GM21381 (cell line): ENCODE data around the gene SLU7.
"Not testable (repeated sequence)": the region's sequence is repeated elsewhere in the genome, so short reads cannot be mapped to it uniquely, and the experiment has no call there.

Experiments used
- ATAC-seq: cut with Tn5 transposase; IDR thresholded peaks from one replicate; pipeline ENCODE4 v1.9.1; 2021; ENCODE audit warnings: mild to moderate bottlenecking, moderate library complexity; ENCODE audit not compliant: unreplicated experiment

SLU7 gene

GRCh38 chr5:160451281-160451680 lies 32.4 kb upstream of the SLU7 start:
- no peak for ATAC-seq

GRCh38 chr5:160450164-160450932 lies 31.5 kb upstream of the SLU7 start:
- no peak for ATAC-seq

- no peak for ATAC-seq
These were observed 30.6 kb upstream of the SLU7 start for GRCh38 chr5:160449458-160449857.

GRCh38 chr5:160448886-160449285 lies 30.0 kb upstream of the SLU7 start:
- no peak for ATAC-seq

- ATAC-seq: no peak
These were observed 26.9 kb upstream of the SLU7 start for GRCh38 chr5:160445751-160446150.

- ATAC-seq: peak; percentile 39
These were observed 26.3 kb upstream of the SLU7 start for GRCh38 chr5:160445132-160445531.

GRCh38 chr5:160444407-160444806 lies 25.5 kb upstream of the SLU7 start:
- ATAC-seq: no peak

- no peak for ATAC-seq
These were observed 24.0 kb upstream of the SLU7 start for GRCh38 chr5:160442824-160443431.

- peak; percentile 24 for ATAC-seq
These were observed 22.5 kb upstream of the SLU7 start for GRCh38 chr5:160441311-160441781.

GRCh38 chr5:160439205-160439600 lies 20.3 kb upstream of the SLU7 start:
- ATAC-seq: peak; percentile 59

- ATAC-seq: peak; percentile 31
These were observed 19.7 kb upstream of the SLU7 start for GRCh38 chr5:160438316-160439204.

- no peak for ATAC-seq
These were observed 18.4 kb upstream of the SLU7 start for GRCh38 chr5:160437271-160437670.

- not testable (repeated sequence) for ATAC-seq
These were observed 17.8 kb upstream of the SLU7 start for GRCh38 chr5:160436661-160437060.

- no peak for ATAC-seq
These were observed 17.1 kb upstream of the SLU7 start for GRCh38 chr5:160436017-160436416.

- no peak for ATAC-seq
These were observed 16.7 kb upstream of the SLU7 start for GRCh38 chr5:160435532-160435931.

- peak; percentile 77 for ATAC-seq
These were observed 15.2 kb upstream of the SLU7 start for GRCh38 chr5:160434022-160434531.

GRCh38 chr5:160432787-160433186 lies 13.9 kb upstream of the SLU7 start:
- no peak for ATAC-seq

- no peak for ATAC-seq
These were observed 13.3 kb upstream of the SLU7 start for GRCh38 chr5:160432196-160432595.

- ATAC-seq: no peak
These were observed 8.7 kb upstream of the SLU7 start for GRCh38 chr5:160427607-160428006.

- no peak for ATAC-seq
These were observed 4.2 kb upstream of the SLU7 start for GRCh38 chr5:160423099-160423498.

GRCh38 chr5:160421625-160422258 lies 2.9 kb upstream of the SLU7 start, which contains the start of gene PTTG1:
Gene PTTG1, plus strand, starts transcription at chr5:160421855. Its CDS starts 458 bp downstream, at chr5:160422313.
- peak; percentile 65 for ATAC-seq
